Kidney epithelial cell (primary cell): ENCODE measurements around the gene KRAS. TPM values are rescaled to one million over a fixed set of nuclear protein-coding genes. Genes with fewer than 3 reads are reported as not detected.

Source experiments
- DNase-seq: peaks from one replicate; pipeline ENCODE4 v3.0.0-alpha.2; 2010; ENCODE audit warnings: low read depth
- H3K27me3 ChIP-seq: 2 replicates; pipeline ENCODE4 v1.6.0; 2011; ENCODE audit warnings: low read length; ENCODE audit not compliant: control insufficient read depth, insufficient read depth
- H3K36me3 ChIP-seq: 2 replicates; pipeline ENCODE4 v1.5.1; 2011; ENCODE audit warnings: low read length; ENCODE audit not compliant: control insufficient read depth, insufficient read depth
- H3K4me3 ChIP-seq: 2 replicates; pipeline ENCODE4 v1.5.1; 2011; ENCODE audit warnings: low read depth, mild to moderate bottlenecking, control low read depth, low read length
- CTCF ChIP-seq: IDR thresholded peaks from 2 replicates; pipeline ENCODE4 v1.5.1; 2011; ENCODE audit warnings: mild to moderate bottlenecking, moderate library complexity, low read length, control low read depth, inconsistent platforms; ENCODE audit not compliant: insufficient read depth, poor library complexity, severe bottlenecking
- total RNA-seq: library from RNA; depleted of rRNA; stranded (reverse); fragments of >200 nt; gene quantifications from 2 replicates; pipeline ENCODE4 v1.2.3, GENCODE V29; 2015

KRAS gene
- total RNA-seq, 1 donor from 2014 or later, result 24.0 TPM

GRCh38 chr12:25262389-25263074 lies 11.8 kb upstream of the KRAS start:
- Histone ChIP-seq H3K4me3 (no peak overlapping the region), H3K36me3 (no peaks in the 10 kb centered on the region), H3K27me3 (no peaks in the 10 kb centered on the region)
- TF ChIP-seq CTCF, result no peak
- DNase-seq, result no peak

GRCh38 chr12:25257590-25258324 lies 7.0 kb upstream of the KRAS start:
- Histone ChIP-seq H3K27me3 (no peaks in the 10 kb centered on the region), H3K4me3 (no peak overlapping the region), H3K36me3 (no peaks in the 10 kb centered on the region)
- no peak for DNase-seq
- no peak for TF ChIP-seq CTCF

- Histone ChIP-seq H3K4me3 (no peak overlapping the region), H3K36me3 (no peaks in the 10 kb centered on the region), H3K27me3 (no peaks in the 10 kb centered on the region)
- DNase-seq, result no peak
- no peak for TF ChIP-seq CTCF
Measured at GRCh38 chr12:25256826-25257225, 6.1 kb upstream of the KRAS start.

- H3K27me3 ChIP-seq, result no peaks in the 10 kb centered on the region
- no peak overlapping the region for H3K4me3 ChIP-seq
- no peak for DNase-seq
- TF ChIP-seq CTCF, result no peak
- no peaks in the 10 kb centered on the region for H3K36me3 ChIP-seq
Measured at GRCh38 chr12:25256005-25256404, 5.3 kb upstream of the KRAS start.

GRCh38 chr12:25254271-25254880 lies 3.6 kb upstream of the KRAS start:
- DNase-seq, result no peak
- H3K36me3 ChIP-seq, result no peaks in the 10 kb centered on the region
- H3K27me3 ChIP-seq, result no peaks in the 10 kb centered on the region
- H3K4me3 ChIP-seq, result no peak overlapping the region
- TF ChIP-seq CTCF, result no peak
